Caco-2 (cell line): Measurements from ENCODE around the gene KDM4E. TPM values are rescaled to one million over a fixed set of nuclear protein-coding genes. Genes with fewer than 3 reads are reported as not detected.

Experiments used
- BruUV-seq: library from RNA; stranded (reverse); fragments of 400-500 nt; replicated peaks from 2 replicates; lab custom pipeline; 2021; lab: Mats Ljungman, UMichigan
- CTCF ChIA-PET: fragments of 300-600 bp; sonication (Branson Sonifier 250); formaldehyde crosslinking; loops from one replicate; lab custom pipeline; 2022; ENCODE audit warnings: antibody characterized with exemption; lab: Charles Lee
- POLR2A ChIA-PET: fragments of 300-600 bp; sonication (Branson Sonifier 250); formaldehyde crosslinking; loops from one replicate; lab custom pipeline; 2022; ENCODE audit warnings: antibody characterized with exemption; lab: Charles Lee
- DNase-seq, 2 experiments: peaks; one replicate each; pipeline versions ENCODE4 v3.0.0 to v3.0.0-alpha.2; 2020 to 2022
- H3K27me3 ChIP-seq: replicated peaks from 2 replicates; pipeline ENCODE4 v1.6.0; 2011; ENCODE audit warnings: low read length; ENCODE audit not compliant: control insufficient read depth, insufficient read depth
- H3K36me3 ChIP-seq: 2 replicates; pipeline ENCODE4 v1.5.1; 2011; ENCODE audit warnings: low read length; ENCODE audit not compliant: control insufficient read depth, insufficient read depth
- H3K4me1 ChIP-seq: fragments of 250-450 bp; sonication (Bioruptor Pico); 2 replicates; pipeline ENCODE4 v1.5.1; 2020; ENCODE audit warnings: mild to moderate bottlenecking
- H3K4me3 ChIP-seq: 2 replicates; pipeline ENCODE4 v1.5.1; 2011; ENCODE audit warnings: low read depth, mild to moderate bottlenecking, control low read depth, low read length
- H3K9me3 ChIP-seq: fragments of 250-450 bp; sonication (Bioruptor Pico); 2 replicates; pipeline ENCODE4 v1.5.1; 2020; ENCODE audit warnings: mild to moderate bottlenecking, moderate library complexity
- H3K27ac Mint-ChIP-seq: one replicate; pipeline ENCODE4 v1.8.0; 2022; ENCODE audit warnings: mixed read lengths; ENCODE audit not compliant: unreplicated experiment
- H3K27me3 Mint-ChIP-seq: one replicate; pipeline ENCODE4 v1.8.0; 2022; ENCODE audit warnings: mixed read lengths; ENCODE audit not compliant: insufficient read depth, unreplicated experiment
- H3K36me3 Mint-ChIP-seq: one replicate; pipeline ENCODE4 v1.8.0; 2022; ENCODE audit warnings: mild to moderate bottlenecking, mixed read lengths; ENCODE audit not compliant: insufficient read depth, unreplicated experiment
- H3K4me1 Mint-ChIP-seq: one replicate; pipeline ENCODE4 v1.8.0; 2022; ENCODE audit warnings: low read depth, mixed read lengths; ENCODE audit not compliant: unreplicated experiment
- H3K4me3 Mint-ChIP-seq: one replicate; pipeline ENCODE4 v1.8.0; 2022; ENCODE audit warnings: mild to moderate bottlenecking, moderate library complexity, mixed read lengths; ENCODE audit not compliant: unreplicated experiment
- H3K9me3 Mint-ChIP-seq: one replicate; pipeline ENCODE4 v1.8.0; 2022; ENCODE audit warnings: mixed read lengths; ENCODE audit not compliant: unreplicated experiment
- CTCF ChIP-seq, 2 experiments: fragments of 200-600 bp in 1 of 2; IDR thresholded peaks; 1 replicate in 1 of 2; 2 replicates in 1 of 2; pipeline versions ENCODE4 v1.5.1 to v1.8.0; 2011 to 2022; ENCODE audit warnings: antibody characterized with exemption in 1 of 2, control low read depth in 1 of 2, inconsistent platforms in 1 of 2, low read depth in 1 of 2, low read length in 1 of 2, mild to moderate bottlenecking in 1 of 2, moderate library complexity in 1 of 2; ENCODE audit not compliant: insufficient read depth in 1 of 2, severe bottlenecking in 1 of 2, unreplicated experiment in 1 of 2
- intact Hi-C: fragments of 100-400 bp; cut with micrococcal nuclease; formaldehyde crosslinking; loops from one replicate; pipeline ENCODE4 v1.10.0; 2022; ENCODE audit not compliant: unreplicated experiment
- total RNA-seq: library from RNA; stranded (reverse); gene quantifications from 2 replicates; pipeline ENCODE4 v1.2.3, GENCODE V29; 2022

Gene KDM4E
- total RNA-seq, 1 experiment from 2014 or later, result not detected

- peaks cover 5% of the 10 kb centered on the region for H3K27me3 Mint-ChIP-seq
- H3K4me3 Mint-ChIP-seq, result no peak overlapping the region
- no peaks in the 10 kb centered on the region; the same call in 1 of the 2 replicates for H3K27me3 ChIP-seq
- H3K4me1 ChIP-seq, result no peaks in the 10 kb centered on the region
- H3K36me3 Mint-ChIP-seq, result no peaks in the 10 kb centered on the region
- no peaks in the 10 kb centered on the region for H3K36me3 ChIP-seq
- H3K4me3 ChIP-seq, result no peak overlapping the region
- DNase-seq, result no peak
- H3K9me3 Mint-ChIP-seq, result no peaks in the 10 kb centered on the region
- ChIA-PET POLR2A (no interaction called here), CTCF (no interaction called here)
- TF ChIP-seq CTCF (IDR thresholded peaks at IDR 0.05; ENCODE audit: insufficient read depth in 1 of 2, low read depth in 1 of 2, low read length in 1 of 2, severe bottlenecking in 1 of 2, unreplicated experiment in 1 of 2), result no peak
- no peaks in the 10 kb centered on the region for H3K9me3 ChIP-seq
- H3K27ac Mint-ChIP-seq, result no peak overlapping the region
- intact Hi-C loops, result no loop called here
- H3K4me1 Mint-ChIP-seq, result peaks cover 4% of the 10 kb centered on the region
- BruUV-seq, result no TSS peak
Measured at GRCh38 chr11:95042239-95042638, 17.2 kb downstream of the KDM4E start.

DNA sequence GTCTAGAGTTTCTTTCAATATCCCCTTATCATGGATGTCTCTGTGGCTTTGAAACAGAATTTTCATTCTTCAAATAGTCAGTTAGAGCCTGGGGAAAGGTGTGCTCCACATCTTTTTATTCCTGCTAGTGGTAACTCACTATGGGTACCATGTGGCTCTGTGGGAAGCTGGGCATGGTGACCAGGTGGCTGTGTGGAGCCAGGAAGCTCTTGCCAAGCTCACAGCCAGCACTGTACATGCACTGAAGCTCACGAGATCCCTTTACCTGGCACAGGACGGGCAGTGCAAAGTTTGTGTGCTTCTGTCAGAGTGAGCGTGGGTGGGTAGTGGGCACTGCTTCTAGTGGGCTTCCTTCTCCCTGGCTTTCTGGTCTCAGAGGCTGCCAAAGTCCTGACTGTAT, 17.8 kb downstream of the KDM4E start:
- Histone ChIP-seq H3K36me3 (no peaks in the 10 kb centered on the region), H3K4me3 (no peak overlapping the region), H3K4me1 (no peaks in the 10 kb centered on the region), H3K9me3 (no peaks in the 10 kb centered on the region), H3K27me3 (no peaks in the 10 kb centered on the region; the same call in 1 of the 2 replicates)
- Mint-ChIP-seq H3K4me3 (no peak overlapping the region), H3K4me1 (peaks cover 4% of the 10 kb centered on the region), H3K9me3 (no peaks in the 10 kb centered on the region), H3K27me3 (peaks cover 5% of the 10 kb centered on the region), H3K27ac (no peak overlapping the region), H3K36me3 (no peaks in the 10 kb centered on the region)
- CTCF ChIA-PET, result no interaction called here
- POLR2A ChIA-PET, result interaction anchor here (1.0 kb wide), 1 partner anchor 24 kb away, joined by 3 read pairs; the partner anchor contains the start of gene SRSF8
- TF ChIP-seq CTCF (IDR thresholded peaks at IDR 0.05; ENCODE audit: insufficient read depth in 1 of 2, low read depth in 1 of 2, low read length in 1 of 2, severe bottlenecking in 1 of 2, unreplicated experiment in 1 of 2), result no peak
- intact Hi-C loops, result no loop called here
- no TSS peak for BruUV-seq
- DNase-seq, result no peak

DNA sequence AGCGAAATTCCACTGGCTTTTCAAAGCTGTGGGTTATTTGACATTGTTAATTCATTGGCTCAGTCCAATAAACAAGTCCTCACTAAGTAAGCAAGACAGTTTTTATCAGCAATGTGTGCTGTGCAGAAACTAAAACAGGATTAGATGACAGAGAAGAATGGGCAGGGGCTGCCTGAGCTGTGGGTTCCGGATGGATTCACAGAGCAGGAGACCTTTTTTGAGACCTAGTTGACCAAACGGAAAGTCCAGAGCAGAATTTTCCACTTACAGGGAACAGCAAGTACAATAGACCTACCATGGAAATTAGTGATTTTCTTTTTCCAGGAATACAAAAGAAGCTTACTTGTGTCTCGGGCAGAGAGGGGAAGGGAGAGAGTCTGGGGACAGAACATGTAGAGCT, 19.0 kb downstream of the KDM4E start:
- Mint-ChIP-seq H3K9me3 (no peaks in the 10 kb centered on the region), H3K36me3 (no peaks in the 10 kb centered on the region), H3K27me3 (peaks cover 5% of the 10 kb centered on the region), H3K4me3 (no peak overlapping the region), H3K4me1 (peaks cover 4% of the 10 kb centered on the region), H3K27ac (no peak overlapping the region)
- BruUV-seq, result no TSS peak
- intact Hi-C loops, result no loop called here
- Histone ChIP-seq H3K4me1 (no peaks in the 10 kb centered on the region), H3K9me3 (no peaks in the 10 kb centered on the region), H3K27me3 (no peaks in the 10 kb centered on the region; the same call in 1 of the 2 replicates), H3K4me3 (no peak overlapping the region), H3K36me3 (no peaks in the 10 kb centered on the region)
- ChIA-PET CTCF (interaction anchor here (1.0 kb wide), 1 partner anchor 23 kb away, joined by 3 read pairs; the partner anchor contains the start of gene SRSF8), POLR2A (interaction anchor here (0.6 to 1.0 kb wide), 2 partner anchors 23 to 86 kb away, joined by 3 to 4 read pairs; partner anchors contain the start of gene SRSF8)
- DNase-seq, result no peak
- TF ChIP-seq CTCF (IDR thresholded peaks at IDR 0.05; ENCODE audit: insufficient read depth in 1 of 2, low read depth in 1 of 2, low read length in 1 of 2, severe bottlenecking in 1 of 2, unreplicated experiment in 1 of 2), result no peak
